ENCODE measurements around the gene C5orf46. TPM values are rescaled to one million over a fixed set of nuclear protein-coding genes. Genes with fewer than 3 reads are reported as not detected.

C5orf46 gene
- polyA plus RNA-seq, 1 donor (not counting 4 experiments of a cell fraction or from before 2014, with no cell fraction given), result 0.75 TPM

DNA sequence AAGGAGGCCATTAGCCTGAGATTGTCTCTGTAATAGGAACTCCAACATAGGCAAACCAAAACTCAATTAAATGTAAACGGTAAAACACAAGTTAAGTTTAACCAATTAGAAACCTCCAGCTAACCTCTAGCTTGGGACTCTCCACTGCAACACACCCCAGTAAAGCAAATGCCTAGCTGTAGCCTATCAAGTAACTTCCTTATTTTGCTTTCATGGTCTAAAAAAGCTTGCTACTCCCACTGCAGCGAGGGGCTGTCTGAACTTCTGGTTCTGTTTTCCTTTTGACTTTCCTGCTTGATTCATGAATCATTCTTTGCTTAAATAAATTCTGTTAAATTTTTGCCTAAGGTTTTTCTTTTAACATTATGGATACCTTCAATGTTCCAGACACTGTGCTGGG is 24.4 kb upstream of the C5orf46 start:
- H4K20me1 ChIP-seq (ENCODE audit: control insufficient read depth, extremely low read depth, insufficient read depth, low read length), result no peaks in the 10 kb centered on the region
- FAIRE-seq (no peak), DNase-seq (ENCODE audit: low read depth, low spot score) (no peak)
- no peak overlapping the region for H3K9ac ChIP-seq (ENCODE audit: control insufficient read depth, extremely low read depth, insufficient read depth, low read length)
- no peaks in the 10 kb centered on the region for H3K9me3 ChIP-seq (ENCODE audit: control insufficient read depth, low read depth, low read length)
- H3K4me2 ChIP-seq (ENCODE audit: control insufficient read depth, extremely low read depth, insufficient read depth, low read depth, low read length), result no peak overlapping the region
- H3K36me3 ChIP-seq (ENCODE audit: control insufficient read depth in 2 of 2, extremely low read depth in 1 of 2, insufficient read depth in 2 of 2, low read length in 2 of 2), result no peaks in the 10 kb centered on the region
- no peaks in the 10 kb centered on the region for H3K27me3 ChIP-seq (ENCODE audit: control insufficient read depth, extremely low read depth, insufficient read depth, low read length)
- H3K4me1 ChIP-seq (ENCODE audit: control insufficient read depth, extremely low read depth, insufficient read depth, low read length), result no peaks in the 10 kb centered on the region
- H2AFZ ChIP-seq (ENCODE audit: control insufficient read depth, low read length), result no peak overlapping the region
- H3K9me1 ChIP-seq (ENCODE audit: control insufficient read depth, extremely low read depth, insufficient read depth, low read length), result no peaks in the 10 kb centered on the region
- H3K27ac ChIP-seq (ENCODE audit: control insufficient read depth, insufficient read depth, low read length), result no peak overlapping the region
- dilution Hi-C loops (cut with MboI; ENCODE audit: extremely low pct_ligation_motif_present, low sequenced_read_pairs), result loop anchor here (5.0 kb wide), 1 partner anchor 68 kb away; no protein-coding TSS in a partner anchor
- H3K4me3 ChIP-seq (ENCODE audit: control insufficient read depth in 2 of 3, extremely low read depth in 1 of 3, insufficient read depth in 2 of 3, low read depth in 1 of 3, low read length in 3 of 3), result no peak overlapping the region
- TF ChIP-seq, protein P1, sequence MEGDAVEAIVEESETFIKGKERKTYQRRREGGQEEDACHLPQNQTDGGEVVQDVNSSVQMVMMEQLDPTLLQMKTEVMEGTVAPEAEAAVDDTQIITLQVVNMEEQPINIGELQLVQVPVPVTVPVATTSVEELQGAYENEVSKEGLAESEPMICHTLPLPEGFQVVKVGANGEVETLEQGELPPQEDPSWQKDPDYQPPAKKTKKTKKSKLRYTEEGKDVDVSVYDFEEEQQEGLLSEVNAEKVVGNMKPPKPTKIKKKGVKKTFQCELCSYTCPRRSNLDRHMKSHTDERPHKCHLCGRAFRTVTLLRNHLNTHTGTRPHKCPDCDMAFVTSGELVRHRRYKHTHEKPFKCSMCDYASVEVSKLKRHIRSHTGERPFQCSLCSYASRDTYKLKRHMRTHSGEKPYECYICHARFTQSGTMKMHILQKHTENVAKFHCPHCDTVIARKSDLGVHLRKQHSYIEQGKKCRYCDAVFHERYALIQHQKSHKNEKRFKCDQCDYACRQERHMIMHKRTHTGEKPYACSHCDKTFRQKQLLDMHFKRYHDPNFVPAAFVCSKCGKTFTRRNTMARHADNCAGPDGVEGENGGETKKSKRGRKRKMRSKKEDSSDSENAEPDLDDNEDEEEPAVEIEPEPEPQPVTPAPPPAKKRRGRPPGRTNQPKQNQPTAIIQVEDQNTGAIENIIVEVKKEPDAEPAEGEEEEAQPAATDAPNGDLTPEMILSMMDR (optimal IDR thresholded peaks at IDR 0.05 in 1 of 3, IDR thresholded peaks at IDR 0.05 in 1 of 3, conservative IDR thresholded peaks at IDR 0.05 in 1 of 3; ENCODE audit: extremely low read depth in 1 of 3, insufficient read depth in 2 of 3, low read length in 3 of 3), result no peak
- no peak for TF ChIP-seq EZH2 (IDR thresholded peaks at IDR 0.05; ENCODE audit: low read length)
- no peaks in the 10 kb centered on the region for H3K79me2 ChIP-seq (ENCODE audit: control insufficient read depth, insufficient read depth, low read length)

DNA sequence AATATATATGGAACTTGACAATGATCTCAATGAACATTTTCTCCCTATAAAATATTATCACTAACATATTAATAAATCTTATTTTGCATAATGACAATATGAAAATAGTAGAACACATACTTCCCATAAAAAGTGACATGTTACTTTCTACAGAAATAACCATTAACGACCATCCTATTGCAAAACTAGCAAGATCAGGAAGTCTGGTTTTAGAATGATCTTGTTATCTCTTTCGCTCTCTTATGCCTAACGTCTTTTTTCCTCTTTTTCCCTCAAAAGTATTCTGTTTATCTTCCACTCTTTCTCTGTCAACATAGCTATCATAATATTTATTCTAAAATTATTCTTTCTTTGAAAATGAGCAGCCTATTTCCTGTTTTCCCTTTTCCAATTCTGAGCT is 21.6 kb upstream of the C5orf46 start:
- Histone ChIP-seq H3K36me3 (ENCODE audit: control insufficient read depth in 2 of 2, extremely low read depth in 1 of 2, insufficient read depth in 2 of 2, low read length in 2 of 2) (no peaks in the 10 kb centered on the region), H3K27me3 (ENCODE audit: control insufficient read depth, extremely low read depth, insufficient read depth, low read length) (no peaks in the 10 kb centered on the region), H3K4me3 (ENCODE audit: control insufficient read depth in 2 of 3, extremely low read depth in 1 of 3, insufficient read depth in 2 of 3, low read depth in 1 of 3, low read length in 3 of 3) (no peak overlapping the region), H3K79me2 (ENCODE audit: control insufficient read depth, insufficient read depth, low read length) (no peaks in the 10 kb centered on the region), H3K4me1 (ENCODE audit: control insufficient read depth, extremely low read depth, insufficient read depth, low read length) (no peaks in the 10 kb centered on the region), H3K9ac (ENCODE audit: control insufficient read depth, extremely low read depth, insufficient read depth, low read length) (no peak overlapping the region), H3K27ac (ENCODE audit: control insufficient read depth, insufficient read depth, low read length) (no peak overlapping the region), H2AFZ (ENCODE audit: control insufficient read depth, low read length) (no peak overlapping the region), H4K20me1 (ENCODE audit: control insufficient read depth, extremely low read depth, insufficient read depth, low read length) (no peaks in the 10 kb centered on the region), H3K9me1 (ENCODE audit: control insufficient read depth, extremely low read depth, insufficient read depth, low read length) (no peaks in the 10 kb centered on the region), H3K9me3 (ENCODE audit: control insufficient read depth, low read depth, low read length) (no peaks in the 10 kb centered on the region), H3K4me2 (ENCODE audit: control insufficient read depth, extremely low read depth, insufficient read depth, low read depth, low read length) (no peak overlapping the region)
- dilution Hi-C loops (cut with MboI; ENCODE audit: extremely low pct_ligation_motif_present, low sequenced_read_pairs), result no loop called here
- FAIRE-seq (no peak), DNase-seq (ENCODE audit: low read depth, low spot score) (no peak)
- TF ChIP-seq EZH2 (IDR thresholded peaks at IDR 0.05; ENCODE audit: low read length), result no peak
- TF ChIP-seq, protein P1 (optimal IDR thresholded peaks at IDR 0.05 in 1 of 3, IDR thresholded peaks at IDR 0.05 in 1 of 3, conservative IDR thresholded peaks at IDR 0.05 in 1 of 3; ENCODE audit: extremely low read depth in 1 of 3, insufficient read depth in 2 of 3, low read length in 3 of 3), result no peak

All from keratinocyte (primary cell).